ENCODE results near the gene CCR8.
"Not testable (repeated sequence)": the region's sequence is repeated elsewhere in the genome, so short reads cannot be mapped to it uniquely, and the experiment has no call there.

Gene CCR8

DNA sequence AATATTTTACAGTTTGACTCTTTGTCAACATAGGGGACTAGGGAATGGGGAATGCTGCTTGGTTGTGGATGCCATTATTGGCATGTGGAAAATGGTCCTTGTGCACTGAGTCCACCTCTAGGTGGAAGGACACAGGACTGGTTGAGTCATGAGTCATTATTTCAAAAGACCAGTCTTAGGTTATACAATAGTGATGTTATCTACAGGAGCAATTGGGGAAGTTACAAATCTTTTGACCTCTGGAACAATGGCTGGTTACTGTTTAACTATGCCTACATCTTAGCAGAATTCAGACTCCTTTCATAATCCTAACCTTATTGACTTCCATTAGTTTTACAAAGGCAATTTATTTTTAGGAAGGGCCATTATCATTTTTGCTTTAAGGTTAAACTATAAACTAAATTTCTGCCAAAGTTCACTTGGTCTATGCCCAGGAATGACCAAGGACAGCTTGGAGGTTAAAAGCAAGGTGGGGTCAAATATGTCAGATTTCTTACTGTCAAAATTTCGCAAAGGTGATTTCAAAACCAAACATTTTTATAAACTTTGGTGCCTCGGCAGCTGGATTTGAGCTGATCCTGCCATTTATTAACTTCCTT is 11.8 kb upstream of the CCR8 start:
- no peak for DNase-seq

DNA sequence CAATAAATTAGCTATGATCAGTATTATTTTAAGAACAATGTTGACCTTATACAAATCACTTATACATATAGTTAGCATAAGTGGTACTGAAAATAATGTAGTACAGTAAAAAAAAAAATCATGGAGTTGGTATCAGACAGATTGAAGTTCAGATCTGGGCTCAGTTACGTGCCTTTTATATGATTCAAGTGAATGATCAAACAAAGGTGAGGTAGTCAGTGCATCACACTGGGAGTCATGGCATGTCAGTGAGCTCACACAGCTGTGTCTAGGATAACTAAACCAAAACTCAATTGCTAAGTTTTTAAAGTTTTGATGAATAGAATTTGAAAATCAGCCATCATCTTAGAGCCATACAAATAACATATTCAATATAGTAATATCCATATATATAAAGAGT is 11.2 kb upstream of the CCR8 start:
- no peak for DNase-seq

DNA sequence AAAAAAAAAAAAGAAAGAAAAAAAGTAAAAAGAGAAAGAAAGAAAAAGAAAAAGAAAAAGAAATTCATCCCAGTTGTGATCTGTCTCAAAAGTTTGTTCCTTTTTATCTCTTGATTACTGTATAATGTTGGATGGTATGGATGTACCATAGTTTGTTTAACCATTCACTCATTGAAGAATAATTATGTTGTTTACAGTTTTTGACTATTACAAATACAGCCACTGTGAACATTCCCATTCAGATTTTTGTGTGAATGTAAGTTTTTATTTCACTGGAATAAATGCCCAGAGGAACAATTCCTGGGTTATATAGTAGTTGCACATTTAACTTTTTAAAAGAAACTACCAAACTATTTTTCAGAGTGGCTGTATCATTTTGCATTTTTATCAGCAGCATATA is 10.3 kb upstream of the CCR8 start:
- no peak for DNase-seq

DNA sequence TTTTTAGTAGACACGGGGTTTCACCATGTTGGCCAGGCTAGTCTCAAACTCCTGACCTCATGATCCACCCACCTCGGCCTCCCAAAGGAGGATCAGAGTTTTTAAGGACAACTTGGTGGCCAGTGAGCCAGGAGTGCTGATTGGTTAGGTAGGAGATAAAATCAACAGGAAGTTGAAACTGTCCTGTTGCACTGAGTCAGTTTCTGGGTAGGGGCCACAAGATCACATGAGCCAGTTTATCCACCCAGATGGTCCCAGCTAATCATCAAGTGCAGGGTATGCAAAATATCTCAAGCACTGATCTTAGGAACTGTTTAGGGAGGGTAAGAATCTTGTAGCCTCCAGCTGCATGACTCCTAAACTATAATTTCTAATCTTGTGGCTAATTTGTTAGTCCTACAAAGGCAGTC is 7.9 kb upstream of the CCR8 start:
- DNase-seq, result not testable (repeated sequence)

- not testable (repeated sequence) for DNase-seq
These were observed 7.2 kb upstream of the CCR8 start for GRCh38 chr3:39322209-39322715.

DNA sequence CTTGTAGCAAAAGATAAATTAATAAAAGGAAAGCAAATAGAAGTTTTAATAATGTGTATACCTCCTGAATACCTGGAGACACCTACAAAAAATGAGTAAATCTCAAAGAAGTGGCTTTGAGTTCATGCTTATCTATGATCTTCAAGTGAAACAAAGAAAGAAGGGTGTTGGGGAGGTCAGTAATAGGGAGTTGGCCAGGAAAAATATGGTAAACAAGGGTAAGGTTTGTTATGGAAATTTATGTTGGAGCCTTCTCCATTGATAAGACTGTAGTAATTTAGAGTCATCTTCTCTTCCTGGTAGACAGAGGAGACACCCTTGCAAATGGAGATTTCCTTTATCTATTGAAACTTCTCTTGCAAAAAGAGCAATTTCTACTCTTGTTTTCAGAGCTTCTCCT is 6.6 kb upstream of the CCR8 start:
- no peak for DNase-seq

DNA sequence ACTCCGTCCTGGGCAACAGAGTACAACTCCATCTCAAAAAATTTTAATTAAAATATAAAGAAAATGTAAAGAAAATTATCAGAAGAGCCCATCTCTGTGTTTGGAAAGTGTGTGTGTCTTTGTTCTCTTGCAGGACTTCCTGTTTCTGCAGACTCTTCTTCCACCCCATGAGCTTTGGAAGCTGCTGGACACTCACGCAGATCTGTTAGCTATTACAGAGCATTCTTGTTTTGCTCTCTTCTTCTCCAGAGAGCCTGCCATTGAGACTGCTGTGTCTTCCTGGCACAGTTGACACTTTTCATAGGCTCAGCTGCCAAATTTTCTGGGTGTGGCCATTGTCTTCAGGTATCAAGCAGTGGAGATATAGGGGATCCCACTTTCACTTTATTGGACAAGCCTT is 6.0 kb upstream of the CCR8 start:
- DNase-seq, result no peak

DNA sequence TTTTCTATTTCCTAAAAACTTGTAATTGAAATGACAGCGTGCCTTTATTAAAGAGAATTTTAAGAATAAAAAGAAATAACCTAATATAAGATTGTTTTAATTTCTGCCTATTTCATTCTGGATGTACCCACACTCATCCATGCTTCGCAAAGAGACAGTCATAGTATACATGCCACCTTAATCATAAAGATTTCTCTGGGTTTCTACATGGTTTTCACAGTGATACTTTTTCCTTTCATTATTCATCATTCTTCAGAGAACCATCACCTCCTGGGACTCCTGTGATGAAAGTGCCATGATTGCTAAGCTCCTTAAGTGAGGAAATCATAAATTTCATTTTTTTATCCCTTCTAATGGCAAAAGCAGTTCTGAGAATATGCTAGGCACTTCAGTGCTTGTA is 4.3 kb upstream of the CCR8 start:
- no peak for DNase-seq

DNA sequence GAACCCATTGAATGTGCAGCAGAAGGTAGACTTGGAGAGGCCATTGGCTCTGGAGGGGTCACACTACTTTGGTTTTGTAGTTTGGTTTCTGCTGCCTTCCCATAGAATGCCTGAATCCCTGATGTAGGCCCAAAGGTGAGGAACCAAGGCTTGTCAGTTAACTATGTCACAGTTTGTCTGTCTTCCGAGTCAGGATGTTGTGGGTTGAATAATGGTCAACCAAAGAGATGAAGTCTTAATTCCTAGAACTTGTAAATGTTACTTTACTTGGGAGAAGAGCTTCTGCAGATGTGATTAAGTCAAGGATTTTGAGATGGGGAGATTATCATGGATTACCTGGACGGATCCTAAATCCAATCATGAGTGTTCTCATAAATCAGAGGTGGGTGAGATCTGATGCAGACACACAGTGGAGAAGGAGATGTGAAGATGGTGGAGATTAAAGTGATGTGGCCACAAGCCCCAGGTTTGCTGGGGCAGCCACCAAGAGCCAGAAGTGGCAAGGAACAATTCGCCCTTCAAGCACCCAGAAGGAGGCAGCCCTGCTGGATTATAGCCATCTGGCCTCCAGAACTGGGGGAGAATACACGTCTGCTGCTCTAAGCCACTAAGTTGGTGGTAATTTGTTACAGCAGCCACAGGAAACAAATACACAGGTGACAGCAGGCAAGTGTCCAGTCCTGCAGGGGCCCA is 2.3 kb upstream of the CCR8 start:
- DNase-seq, result no peak

- no peak for DNase-seq
These were observed 1.7 kb upstream of the CCR8 start for GRCh38 chr3:39327746-39328349.

DNA sequence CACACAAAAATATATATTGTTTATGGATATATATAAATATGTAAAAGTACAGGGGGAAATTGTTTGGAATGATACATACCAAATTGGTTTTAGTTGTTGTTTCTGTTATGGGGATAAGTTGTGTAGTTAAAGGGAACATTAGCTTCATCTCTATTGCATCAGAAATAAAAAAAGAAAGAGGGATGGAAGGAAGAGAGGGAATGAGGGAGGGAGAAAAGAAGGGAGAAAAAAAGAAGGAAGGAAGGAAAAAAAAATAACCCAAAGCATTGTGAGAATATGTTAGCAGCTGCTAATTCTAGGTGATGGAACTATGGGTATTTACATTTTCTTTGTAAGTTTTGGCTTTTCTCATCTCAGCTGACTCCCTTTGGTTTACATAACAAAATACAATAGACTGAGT is 1.3 kb downstream of the CCR8 start:
- no peak for DNase-seq

DNA sequence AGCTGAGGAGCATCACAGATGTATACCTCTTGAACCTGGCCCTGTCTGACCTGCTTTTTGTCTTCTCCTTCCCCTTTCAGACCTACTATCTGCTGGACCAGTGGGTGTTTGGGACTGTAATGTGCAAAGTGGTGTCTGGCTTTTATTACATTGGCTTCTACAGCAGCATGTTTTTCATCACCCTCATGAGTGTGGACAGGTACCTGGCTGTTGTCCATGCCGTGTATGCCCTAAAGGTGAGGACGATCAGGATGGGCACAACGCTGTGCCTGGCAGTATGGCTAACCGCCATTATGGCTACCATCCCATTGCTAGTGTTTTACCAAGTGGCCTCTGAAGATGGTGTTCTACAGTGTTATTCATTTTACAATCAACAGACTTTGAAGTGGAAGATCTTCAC is 3.0 kb downstream of the CCR8 start:
- no peak for DNase-seq

GRCh38 chr3:39333607-39334006 is 4.1 kb downstream of the CCR8 start:
- no peak for DNase-seq

- no peak for DNase-seq
These were observed 4.7 kb downstream of the CCR8 start for GRCh38 chr3:39334205-39334604.

DNA sequence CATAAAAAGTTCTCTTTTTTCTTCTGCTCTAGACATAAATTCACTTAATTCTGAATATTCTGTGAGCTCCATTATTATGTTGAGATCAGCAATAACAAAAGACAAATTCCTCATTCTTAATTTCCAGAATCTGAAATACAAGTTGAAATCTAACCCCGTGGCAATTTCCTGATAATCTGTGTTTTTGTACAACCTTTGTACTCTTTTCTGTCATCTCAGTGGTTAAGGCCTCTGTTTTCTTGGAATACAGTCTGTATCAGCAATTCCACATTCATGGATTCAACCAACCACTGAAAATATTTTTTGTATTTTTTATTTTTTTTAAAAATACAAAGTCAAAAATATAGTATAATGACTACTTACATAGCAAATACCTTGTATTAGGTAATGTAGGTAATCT is 8.7 kb downstream of the CCR8 start:
- no peak for DNase-seq

- no peak for DNase-seq
These were observed 9.6 kb downstream of the CCR8 start for GRCh38 chr3:39339086-39339485.

GRCh38 chr3:39343076-39343717 is 13.7 kb downstream of the CCR8 start:
- no peak for DNase-seq

DNA sequence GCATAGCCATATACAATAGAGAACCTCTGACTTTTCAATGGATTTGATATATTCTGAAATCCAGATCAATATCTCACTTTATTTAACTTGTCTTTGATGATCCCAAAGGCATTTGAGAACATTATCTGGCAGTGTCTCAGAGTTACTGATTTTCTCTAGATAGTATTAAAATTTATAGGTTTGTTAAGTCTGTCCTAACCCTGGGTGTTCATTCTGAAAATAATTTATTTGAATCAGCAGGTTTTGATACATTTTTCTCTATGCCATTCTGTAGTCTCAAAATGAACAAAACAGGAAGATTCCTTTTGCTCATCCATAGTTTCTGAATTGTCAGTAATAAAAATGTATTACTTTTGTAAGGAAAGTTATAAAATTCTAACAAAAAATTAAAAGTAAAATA is 14.3 kb downstream of the CCR8 start:
- DNase-seq, result no peak

DNA sequence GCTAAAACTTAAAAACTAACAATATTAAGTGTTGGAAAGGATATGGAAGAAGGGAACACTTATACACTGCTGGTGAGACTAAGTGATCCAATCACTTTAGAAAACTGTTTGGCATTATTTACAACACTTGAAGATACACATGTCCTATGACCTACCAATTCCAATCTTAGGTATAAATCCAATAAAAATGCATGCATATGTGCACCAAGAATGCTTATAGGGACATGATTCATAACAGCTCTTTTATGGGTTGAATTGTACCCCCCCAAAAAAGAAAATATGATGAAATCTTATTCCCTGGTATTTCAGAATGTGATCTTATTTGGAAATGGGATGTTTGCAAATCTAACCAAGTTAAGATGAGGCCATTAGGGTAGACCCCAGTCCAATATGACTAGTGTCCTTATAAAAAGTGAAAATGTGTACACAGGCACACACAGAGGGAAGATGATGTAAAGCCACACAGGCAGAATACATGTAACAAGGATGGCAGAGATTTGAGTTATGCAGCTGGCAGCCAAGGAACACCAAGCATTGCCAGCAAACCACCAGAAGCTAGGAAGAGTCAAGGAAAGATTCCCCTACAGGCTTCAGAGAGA is 15.3 kb downstream of the CCR8 start:
- DNase-seq, result no peak

DNA sequence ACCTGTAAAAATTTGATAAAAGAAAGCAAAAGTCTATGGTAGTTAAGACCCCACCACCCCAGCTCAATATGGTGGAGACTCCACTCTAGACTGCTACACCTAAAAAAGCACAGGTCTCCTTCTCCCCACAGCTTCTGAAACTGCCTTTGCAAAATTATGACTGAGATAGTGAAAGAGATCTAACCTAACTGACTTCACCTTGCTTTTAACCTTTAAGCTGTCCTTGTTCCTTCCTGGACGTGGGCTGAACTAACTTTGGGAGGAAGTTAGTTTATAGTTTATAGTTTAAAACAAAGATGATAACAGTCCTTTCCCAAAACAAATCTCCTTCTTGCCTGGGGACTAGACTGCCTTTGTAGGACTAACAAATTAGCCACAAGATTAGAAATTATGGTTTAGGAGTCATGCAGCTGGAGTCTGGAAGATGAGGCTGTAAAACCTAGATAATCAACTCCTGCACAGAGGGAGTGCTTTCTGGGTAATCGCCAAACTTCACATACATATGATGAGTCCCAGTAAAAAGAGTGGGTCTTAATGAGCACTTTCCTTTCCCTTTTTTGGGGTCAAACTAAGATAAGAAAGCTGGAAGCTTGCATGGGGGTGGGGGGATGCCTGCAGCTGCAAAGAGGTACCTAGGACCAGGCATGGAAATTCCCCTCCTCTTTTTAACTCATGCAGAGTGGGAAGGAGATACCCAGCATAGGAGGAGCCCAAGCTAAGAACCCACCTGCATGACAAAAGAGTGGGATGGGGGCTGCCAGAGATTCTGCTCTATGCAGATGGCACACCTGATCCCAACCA is 17.5 kb downstream of the CCR8 start:
- DNase-seq, result no peak

GRCh38 chr3:39347586-39347876 is 18.0 kb downstream of the CCR8 start:
- no peak for DNase-seq

DNA sequence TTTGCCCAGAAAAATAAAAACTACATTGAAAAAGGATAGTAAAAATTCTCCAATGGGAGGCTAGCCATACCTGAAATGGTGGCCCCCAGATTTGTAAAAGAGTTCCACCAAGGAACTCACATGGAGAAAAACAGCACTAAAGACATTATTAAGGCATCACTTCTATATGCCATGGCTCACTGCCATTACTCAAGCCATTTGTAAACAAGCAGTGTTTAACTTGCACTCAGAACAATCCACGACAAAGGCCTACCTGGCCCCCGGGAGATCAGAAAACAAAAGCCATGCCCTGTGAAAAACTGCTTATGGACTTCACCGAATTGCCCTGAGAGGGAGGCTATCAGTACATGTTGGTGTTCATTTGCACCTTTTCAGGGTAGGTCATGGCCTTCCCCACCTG is 19.6 kb downstream of the CCR8 start:
- peak in 2 of 3 experiments; percentile 25 to 50 for DNase-seq

DNA sequence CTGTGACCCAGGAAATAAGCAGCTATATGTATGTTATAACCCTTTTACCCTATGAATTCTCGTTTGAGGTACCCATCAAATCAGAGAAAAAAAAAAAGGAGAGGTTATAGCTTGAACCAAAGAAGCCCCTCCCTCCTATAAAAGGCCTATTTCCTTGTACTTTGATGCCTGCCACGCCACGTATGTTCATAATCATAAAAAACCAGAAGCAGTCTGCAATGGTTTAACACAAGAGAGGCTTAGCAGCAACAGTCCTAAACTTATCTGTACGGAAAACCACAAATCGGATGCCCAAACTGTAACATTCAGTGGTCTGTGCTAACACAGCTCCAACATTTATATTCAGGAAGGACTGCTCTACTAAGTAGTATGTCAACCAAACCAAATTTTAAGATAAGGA is 21.2 kb downstream of the CCR8 start:
- DNase-seq, result no peak
